Measurements from ENCODE around the gene NOPCHAP1. TPM values are rescaled to one million over a fixed set of nuclear protein-coding genes. Genes with fewer than 3 reads are reported as not detected.
A peak's percentile ranks its signal among the peaks of the same experiment; 100 is the strongest.

The NOPCHAP1 gene
- total and polyA plus RNA-seq, 9 donors, result 4.5 to 20.2 (median 13.1) TPM

DNA sequence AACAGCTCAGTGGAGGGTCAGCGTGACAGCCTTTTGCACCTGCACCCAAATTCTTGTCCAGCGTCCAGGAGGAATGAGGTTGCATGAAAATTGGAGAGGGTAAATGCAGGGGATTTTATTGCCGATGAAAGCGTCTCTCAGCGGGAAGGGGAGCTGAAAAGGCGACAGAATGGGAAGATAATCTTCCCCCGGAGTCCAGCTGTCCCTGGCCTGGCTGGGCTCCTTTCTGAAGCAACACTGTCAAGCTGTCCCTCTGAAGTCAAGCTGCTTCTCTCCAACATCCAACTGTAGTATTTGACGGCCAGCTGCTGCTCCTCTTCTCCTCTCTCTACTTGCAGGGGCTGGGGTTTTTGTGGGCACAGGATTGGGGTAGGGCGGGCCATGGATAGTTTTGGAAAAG lies 32.7 kb downstream of the NOPCHAP1 start:
- TF ChIP-seq, protein P1, sequence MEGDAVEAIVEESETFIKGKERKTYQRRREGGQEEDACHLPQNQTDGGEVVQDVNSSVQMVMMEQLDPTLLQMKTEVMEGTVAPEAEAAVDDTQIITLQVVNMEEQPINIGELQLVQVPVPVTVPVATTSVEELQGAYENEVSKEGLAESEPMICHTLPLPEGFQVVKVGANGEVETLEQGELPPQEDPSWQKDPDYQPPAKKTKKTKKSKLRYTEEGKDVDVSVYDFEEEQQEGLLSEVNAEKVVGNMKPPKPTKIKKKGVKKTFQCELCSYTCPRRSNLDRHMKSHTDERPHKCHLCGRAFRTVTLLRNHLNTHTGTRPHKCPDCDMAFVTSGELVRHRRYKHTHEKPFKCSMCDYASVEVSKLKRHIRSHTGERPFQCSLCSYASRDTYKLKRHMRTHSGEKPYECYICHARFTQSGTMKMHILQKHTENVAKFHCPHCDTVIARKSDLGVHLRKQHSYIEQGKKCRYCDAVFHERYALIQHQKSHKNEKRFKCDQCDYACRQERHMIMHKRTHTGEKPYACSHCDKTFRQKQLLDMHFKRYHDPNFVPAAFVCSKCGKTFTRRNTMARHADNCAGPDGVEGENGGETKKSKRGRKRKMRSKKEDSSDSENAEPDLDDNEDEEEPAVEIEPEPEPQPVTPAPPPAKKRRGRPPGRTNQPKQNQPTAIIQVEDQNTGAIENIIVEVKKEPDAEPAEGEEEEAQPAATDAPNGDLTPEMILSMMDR (IDR thresholded peaks at IDR 0.05), result no peak
- TF ChIP-seq EP300 (IDR thresholded peaks at IDR 0.05) (no peak), POLR2A (IDR thresholded peaks at IDR 0.05) (no peak)
- 81 to 89% (median 88%) methylated on average over 9 of the region's 9 CpGs for WGBS, 3 donors
- intact Hi-C loops (cut with DNase I), result no loop called here
- Histone ChIP-seq H3K36me3 (no peaks in the 10 kb centered on the region), H3K27ac (no peak overlapping the region), H3K9me3 (no peaks in the 10 kb centered on the region), H3K27me3 (no peaks in the 10 kb centered on the region), H3K4me1 (ENCODE audit: insufficient read depth) (no peaks in the 10 kb centered on the region), H3K4me3 (no peak overlapping the region)
- no peak for DNase-seq

DNA sequence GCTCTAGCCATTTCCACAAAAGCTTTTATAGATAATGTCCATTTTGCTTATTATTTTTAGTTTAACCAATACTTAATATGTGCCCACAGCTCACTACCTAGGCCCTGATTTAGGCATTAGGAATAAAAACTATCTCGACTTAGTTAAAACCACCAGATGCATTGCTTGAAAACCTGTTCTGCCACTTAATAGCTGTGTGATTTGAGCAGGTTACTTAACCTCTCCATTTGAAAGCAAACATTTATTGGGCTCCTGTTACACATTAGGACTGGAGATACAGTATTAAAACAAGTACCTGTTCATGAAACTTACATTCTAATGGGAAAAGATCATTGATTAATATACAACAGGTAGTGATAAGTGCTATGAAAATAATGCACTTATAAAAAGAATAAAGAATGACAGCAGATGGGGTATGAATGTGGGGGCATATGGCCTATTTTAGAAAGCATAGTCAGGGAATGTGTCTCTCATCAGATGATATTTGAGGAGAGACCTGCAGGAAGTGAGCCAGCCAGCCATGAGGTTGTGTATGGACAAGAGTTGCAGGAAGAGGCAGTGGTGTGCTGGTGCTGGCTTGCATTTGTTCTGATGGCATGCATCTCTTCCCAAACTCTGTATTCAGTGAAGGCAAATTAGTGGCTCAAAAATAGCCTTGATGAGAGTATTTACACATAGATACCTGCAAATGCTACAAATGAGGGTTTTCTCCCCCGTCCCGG lies 34.3 kb downstream of the NOPCHAP1 start:
- no peaks in the 10 kb centered on the region for H3K9me3 ChIP-seq
- no peak overlapping the region for H3K4me3 ChIP-seq
- DNase-seq, result no peak
- intact Hi-C loops (cut with DNase I), result no loop called here
- no peaks in the 10 kb centered on the region for H3K4me1 ChIP-seq (ENCODE audit: insufficient read depth)
- H3K36me3 ChIP-seq, result no peaks in the 10 kb centered on the region
- no peaks in the 10 kb centered on the region for H3K27me3 ChIP-seq
- TF ChIP-seq POLR2A (IDR thresholded peaks at IDR 0.05), result no peak
- TF ChIP-seq, protein P1 (IDR thresholded peaks at IDR 0.05), result no peak
- no peak for TF ChIP-seq EP300 (IDR thresholded peaks at IDR 0.05)
- WGBS, 3 donors, result 61 to 98% (median 95%) methylated on average over 3 of the region's 3 CpGs
- no peak overlapping the region for H3K27ac ChIP-seq

DNA sequence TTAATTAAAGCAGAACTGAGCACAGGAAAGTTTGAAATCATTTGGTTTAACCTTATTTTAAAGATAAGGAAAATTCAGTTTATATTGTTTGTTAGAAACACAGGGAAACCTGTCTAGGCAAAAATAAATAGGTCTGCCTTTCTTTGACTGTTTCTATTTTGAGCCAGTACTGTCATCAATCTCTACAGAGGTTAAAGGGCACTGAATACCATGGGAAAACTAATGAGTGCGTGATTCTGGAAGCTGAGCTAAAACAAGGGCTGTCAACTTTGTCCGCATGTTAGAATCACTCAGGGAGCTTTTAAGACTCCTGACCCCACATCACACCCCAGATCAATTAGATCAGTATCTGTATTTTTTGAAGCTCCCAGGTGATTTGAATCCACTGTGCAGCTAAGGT lies 38.8 kb downstream of the NOPCHAP1 start:
- Histone ChIP-seq H3K9me3 (no peaks in the 10 kb centered on the region), H3K36me3 (no peaks in the 10 kb centered on the region), H3K4me3 (no peak overlapping the region), H3K4me1 (ENCODE audit: insufficient read depth) (peaks cover 6% of the 10 kb centered on the region), H3K27ac (no peak overlapping the region), H3K27me3 (no peaks in the 10 kb centered on the region)
- no peak for DNase-seq
- TF ChIP-seq, protein P1 (IDR thresholded peaks at IDR 0.05), result no peak
- TF ChIP-seq POLR2A (IDR thresholded peaks at IDR 0.05) (no peak), EP300 (IDR thresholded peaks at IDR 0.05) (no peak)
- WGBS, 3 donors, result 73 to 91% (median 85%) methylated on average over 2 of the region's 2 CpGs
- intact Hi-C loops (cut with DNase I), result no loop called here

DNA sequence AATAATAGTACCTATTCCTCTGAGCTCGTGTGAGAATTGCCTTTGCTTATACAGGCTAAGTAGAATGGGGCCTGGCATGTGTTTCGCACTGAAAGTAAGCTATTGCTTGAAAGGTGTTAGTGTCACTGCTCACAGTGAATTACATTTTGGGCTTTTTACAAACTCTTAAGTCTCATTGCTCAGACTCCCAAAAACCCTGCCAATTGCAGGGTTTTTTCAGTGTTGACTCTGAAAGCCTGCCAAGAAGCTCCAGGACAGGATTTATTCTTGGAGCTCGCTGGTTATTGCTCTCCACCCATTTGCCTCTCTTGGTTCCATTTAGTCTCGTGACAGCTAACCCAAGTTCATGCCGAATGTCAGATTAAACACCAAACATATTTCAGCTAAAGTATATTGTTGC lies 39.8 kb downstream of the NOPCHAP1 start:
- H3K4me3 ChIP-seq, result no peak overlapping the region
- TF ChIP-seq, protein P1 (IDR thresholded peaks at IDR 0.05), result no peak
- TF ChIP-seq EP300 (IDR thresholded peaks at IDR 0.05) (no peak), POLR2A (IDR thresholded peaks at IDR 0.05) (no peak)
- H3K4me1 ChIP-seq (ENCODE audit: insufficient read depth), result peaks cover 6% of the 10 kb centered on the region
- WGBS, 3 donors, result 15 to 16% (median 16%) methylated on average over 5 of the region's 5 CpGs
- H3K27me3 ChIP-seq, result no peaks in the 10 kb centered on the region
- DNase-seq, result peak in 4 of 5 donors; percentile 38 to 70 (median 53)
- H3K27ac ChIP-seq, result no peak overlapping the region
- no peaks in the 10 kb centered on the region for H3K36me3 ChIP-seq
- intact Hi-C loops (cut with DNase I), result no loop called here
- H3K9me3 ChIP-seq, result no peaks in the 10 kb centered on the region

Data from ovary (tissue), 9 donors.